Mucosa of stomach (tissue), 1 donor: ENCODE measurements around the gene LAMC2.
A peak's percentile ranks its signal among the peaks of the same experiment; 100 is the strongest.
"Not testable (repeated sequence)": the region's sequence is repeated elsewhere in the genome, so short reads cannot be mapped to it uniquely, and the experiment has no call there.

Experiments used
- H3K27me3 ChIP-seq: one replicate; pipeline ENCODE4 v1.7.0; 2013; ENCODE audit warnings: mild to moderate bottlenecking, low read length; ENCODE audit not compliant: control insufficient read depth, insufficient read depth
- H3K36me3 ChIP-seq: one replicate; pipeline ENCODE4 v1.7.0; 2013; ENCODE audit warnings: low read length; ENCODE audit not compliant: control insufficient read depth, insufficient read depth
- H3K4me1 ChIP-seq: one replicate; pipeline ENCODE4 v1.7.0; 2013; ENCODE audit warnings: mild to moderate bottlenecking, low read length; ENCODE audit not compliant: control insufficient read depth, insufficient read depth
- H3K4me3 ChIP-seq: one replicate; pipeline ENCODE4 v1.7.0; 2013; ENCODE audit warnings: low read length
- H3K9ac ChIP-seq: one replicate; pipeline ENCODE4 v1.7.0; 2013; ENCODE audit warnings: mild to moderate bottlenecking, low read length, moderate library complexity
- H3K9me3 ChIP-seq: one replicate; pipeline ENCODE4 v1.7.0; 2013; ENCODE audit warnings: mild to moderate bottlenecking, low read length, moderate library complexity; ENCODE audit not compliant: control insufficient read depth
- donor health status: Pancreatic carcinoma.

The LAMC2 gene

GRCh38 chr1:183185941-183186490 lies at the start of gene LAMC2:
Gene LAMC2 (plus strand): TSS chr1:183186264. CDS start chr1:183186353, 89 bp downstream.
- H3K27me3 ChIP-seq, result no peaks in the 10 kb centered on the region
- peak within 1 kb of the TSS; percentile 75 for H3K4me3 ChIP-seq
- H3K4me1 ChIP-seq, result peaks cover 1% of the 10 kb centered on the region
- H3K9ac ChIP-seq, result peak within 1 kb of the TSS; percentile 85
- H3K36me3 ChIP-seq, result no peaks in the 10 kb centered on the region
- no peaks in the 10 kb centered on the region for H3K9me3 ChIP-seq

GRCh38 chr1:183137782-183138181 lies 48.3 kb upstream of the LAMC2 start:
- Histone ChIP-seq H3K27me3 (no peaks in the 10 kb centered on the region), H3K4me1 (no peaks in the 10 kb centered on the region), H3K36me3 (no peaks in the 10 kb centered on the region), H3K9me3 (no peaks in the 10 kb centered on the region), H3K4me3 (no peak overlapping the region), H3K9ac (no peak overlapping the region)

- H3K36me3 ChIP-seq, result no peaks in the 10 kb centered on the region
- no peaks in the 10 kb centered on the region for H3K9me3 ChIP-seq
- no peaks in the 10 kb centered on the region for H3K4me1 ChIP-seq
- H3K4me3 ChIP-seq, result no peak overlapping the region
- H3K9ac ChIP-seq, result no peak overlapping the region
- H3K27me3 ChIP-seq, result no peaks in the 10 kb centered on the region
Measured at GRCh38 chr1:183138301-183138700, 47.8 kb upstream of the LAMC2 start.

- no peaks in the 10 kb centered on the region for H3K4me1 ChIP-seq
- H3K9ac ChIP-seq, result no peak overlapping the region
- no peak overlapping the region for H3K4me3 ChIP-seq
- no peaks in the 10 kb centered on the region for H3K27me3 ChIP-seq
- H3K9me3 ChIP-seq, result no peaks in the 10 kb centered on the region
- H3K36me3 ChIP-seq, result no peaks in the 10 kb centered on the region
Measured at GRCh38 chr1:183139281-183139942, 46.7 kb upstream of the LAMC2 start.

DNA sequence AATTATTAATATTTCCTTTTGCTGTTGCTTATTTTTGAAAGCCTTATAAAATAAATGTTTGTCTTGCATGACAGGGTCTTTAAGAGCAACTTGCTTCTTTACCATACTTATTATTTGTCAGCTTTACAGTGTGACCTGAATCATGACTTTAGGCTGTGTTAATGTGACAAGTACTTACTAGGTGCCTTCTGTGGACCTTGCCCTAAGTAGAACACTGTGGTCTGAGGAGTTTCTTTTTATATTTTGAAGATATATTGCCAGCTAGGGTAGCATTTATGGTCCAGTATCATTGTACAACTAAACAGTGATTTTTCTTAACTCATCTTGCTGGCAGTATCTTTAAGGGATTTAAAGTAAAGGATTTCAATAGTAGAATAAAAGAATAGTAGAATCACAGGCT lies 45.4 kb upstream of the LAMC2 start:
- no peaks in the 10 kb centered on the region for H3K9me3 ChIP-seq
- no peaks in the 10 kb centered on the region for H3K4me1 ChIP-seq
- H3K27me3 ChIP-seq, result no peaks in the 10 kb centered on the region
- H3K4me3 ChIP-seq, result no peak overlapping the region
- no peaks in the 10 kb centered on the region for H3K36me3 ChIP-seq
- no peak overlapping the region for H3K9ac ChIP-seq

- Histone ChIP-seq H3K9me3 (no peaks in the 10 kb centered on the region), H3K27me3 (no peaks in the 10 kb centered on the region), H3K9ac (no peak overlapping the region), H3K36me3 (no peaks in the 10 kb centered on the region), H3K4me3 (no peak overlapping the region), H3K4me1 (no peaks in the 10 kb centered on the region)
Measured at GRCh38 chr1:183142171-183142570, 43.9 kb upstream of the LAMC2 start.

- Histone ChIP-seq H3K27me3 (no peaks in the 10 kb centered on the region), H3K9ac (no peak overlapping the region), H3K36me3 (no peaks in the 10 kb centered on the region), H3K9me3 (no peaks in the 10 kb centered on the region), H3K4me3 (no peak overlapping the region), H3K4me1 (no peaks in the 10 kb centered on the region)
Measured at GRCh38 chr1:183143576-183144315, 42.3 kb upstream of the LAMC2 start.

GRCh38 chr1:183144752-183145151 lies 41.3 kb upstream of the LAMC2 start:
- Histone ChIP-seq H3K9me3 (no peaks in the 10 kb centered on the region), H3K4me3 (no peak overlapping the region), H3K36me3 (no peaks in the 10 kb centered on the region), H3K27me3 (no peaks in the 10 kb centered on the region), H3K9ac (no peak overlapping the region), H3K4me1 (no peaks in the 10 kb centered on the region)

DNA sequence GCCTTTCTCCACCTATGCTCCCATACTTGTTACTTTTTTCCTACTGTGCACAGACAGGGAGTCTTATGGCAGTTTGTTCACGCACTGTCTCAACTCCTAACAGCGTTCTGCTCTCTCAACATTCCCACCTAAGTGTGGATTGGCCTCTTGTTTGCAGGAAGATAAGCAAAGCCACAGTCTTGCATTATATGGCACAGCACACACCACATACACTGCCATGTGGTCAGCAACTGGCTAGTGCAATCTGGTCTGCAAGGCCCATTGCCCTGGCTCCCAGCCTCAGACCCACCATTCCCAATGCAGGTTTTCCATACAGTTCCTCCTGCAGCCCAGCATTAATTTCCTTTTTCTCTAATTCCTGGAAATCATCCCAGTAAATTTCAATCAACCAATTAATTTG lies 38.3 kb upstream of the LAMC2 start:
- Histone ChIP-seq H3K4me1 (no peaks in the 10 kb centered on the region), H3K27me3 (no peaks in the 10 kb centered on the region), H3K9me3 (no peaks in the 10 kb centered on the region), H3K9ac (no peak overlapping the region), H3K4me3 (no peak overlapping the region), H3K36me3 (no peaks in the 10 kb centered on the region)

DNA sequence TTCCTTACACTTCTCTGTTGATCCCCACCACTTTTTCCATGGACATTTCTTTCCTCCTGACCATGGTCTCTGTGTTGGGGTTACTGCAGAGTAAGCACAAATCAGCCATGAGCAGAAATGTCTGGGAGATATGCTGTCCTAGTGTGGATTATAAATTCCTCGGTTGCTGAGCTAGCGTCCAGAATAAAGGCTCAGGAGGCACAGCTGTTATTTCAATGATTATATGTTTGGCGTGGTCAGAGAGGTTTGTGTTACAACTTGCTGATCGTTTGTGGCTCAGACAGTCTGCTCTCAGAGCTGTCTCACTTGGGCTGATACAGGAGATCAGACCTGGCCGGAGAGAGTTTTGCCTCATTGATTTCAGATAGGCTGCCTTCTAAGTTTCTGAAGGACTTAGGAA lies 37.5 kb upstream of the LAMC2 start:
- no peaks in the 10 kb centered on the region for H3K36me3 ChIP-seq
- no peak overlapping the region for H3K9ac ChIP-seq
- H3K4me1 ChIP-seq, result no peaks in the 10 kb centered on the region
- H3K4me3 ChIP-seq, result no peak overlapping the region
- H3K9me3 ChIP-seq, result no peaks in the 10 kb centered on the region
- no peaks in the 10 kb centered on the region for H3K27me3 ChIP-seq

DNA sequence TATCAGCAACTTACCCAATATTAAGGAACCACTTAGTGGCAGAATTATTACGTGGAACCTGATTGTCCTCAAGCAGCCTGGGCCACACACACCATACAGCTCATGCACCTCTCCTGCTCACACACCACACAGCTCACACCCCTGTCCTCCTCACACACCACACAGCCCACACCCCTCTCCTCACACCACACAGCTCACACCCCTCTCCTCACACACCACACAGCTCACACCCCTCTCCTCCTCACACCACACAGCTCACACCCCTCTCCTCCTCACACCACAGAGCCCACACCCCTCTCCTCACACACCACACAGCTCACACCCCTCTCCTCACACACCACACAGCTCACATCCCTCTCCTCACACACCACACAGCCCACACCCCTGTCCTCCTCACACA lies 36.8 kb upstream of the LAMC2 start:
- Histone ChIP-seq H3K9ac (no peak overlapping the region), H3K36me3 (no peaks in the 10 kb centered on the region), H3K9me3 (no peaks in the 10 kb centered on the region), H3K4me3 (no peak overlapping the region), H3K4me1 (no peaks in the 10 kb centered on the region), H3K27me3 (no peaks in the 10 kb centered on the region)

- H3K36me3 ChIP-seq, H3K9ac ChIP-seq, H3K4me1 ChIP-seq, H3K9me3 ChIP-seq, H3K4me3 ChIP-seq, H3K27me3 ChIP-seq: not testable (repeated sequence)
Measured at GRCh38 chr1:183150032-183150431, 36.0 kb upstream of the LAMC2 start.
